ENCODE data around the gene LUM.

Gene LUM

GRCh38 chr12:91053951-91054715, 57.2 kb downstream of the LUM start:
- H2BK5ac ChIP-seq (ENCODE audit: low read length): no peak overlapping the region
- DNase-seq: no peak

More at GRCh38 chr12:91053951-91054715, 57.2 kb downstream of the LUM start:
- no peak overlapping the region for H3K4me3 ChIP-seq (ENCODE audit: low read length)
- no peak overlapping the region for H3K4ac ChIP-seq (ENCODE audit: low read depth, low read length)
- H3K23ac ChIP-seq (ENCODE audit: low read length): no peak overlapping the region
- H2AK5ac ChIP-seq (ENCODE audit: low read length): no peak overlapping the region
- no peaks in the 10 kb centered on the region for H3K4me1 ChIP-seq (ENCODE audit: control insufficient read depth, low read depth, low read length)
- H3K36me3 ChIP-seq (ENCODE audit: control insufficient read depth, insufficient read depth, low read length): no peaks in the 10 kb centered on the region
- H3K79me1 ChIP-seq (ENCODE audit: low read length): no peaks in the 10 kb centered on the region
- H3K79me2 ChIP-seq (ENCODE audit: control insufficient read depth, insufficient read depth, low read length): no peaks in the 10 kb centered on the region
- H2BK15ac ChIP-seq (replicated peaks; ENCODE audit: low read depth): no peak overlapping the region
- H3K9ac ChIP-seq (ENCODE audit: low read length): no peak overlapping the region
- no peak overlapping the region for H4K5ac ChIP-seq (ENCODE audit: low read length)
- no peak overlapping the region for H3K27ac ChIP-seq (ENCODE audit: low read depth, low read length)
- H3K18ac ChIP-seq (ENCODE audit: low read length): no peak overlapping the region
- no CpG with 5 or more reads among the region's 4 CpGs for WGBS (ENCODE audit: extremely low coverage, insufficient coverage, low lambda C conversion rate)
- no peaks in the 10 kb centered on the region for H3K27me3 ChIP-seq (ENCODE audit: insufficient read depth, low read length, poor library complexity)
- H4K8ac ChIP-seq (ENCODE audit: low read depth, low read length): no peak overlapping the region
- H3K56ac ChIP-seq (ENCODE audit: low read length): no peak overlapping the region
- H2BK120ac ChIP-seq (ENCODE audit: low read depth, low read length): no peak overlapping the region
- H3K4me2 ChIP-seq (ENCODE audit: low read length): no peak overlapping the region

All from mesendoderm (in vitro differentiated cells).